HEK293 (cell line): Measurements from ENCODE around the gene CCDC187.
A peak's percentile ranks its signal among the peaks of the same experiment; 100 is the strongest.

Source experiments
- CTCF ChIA-PET: fragments of 350-600 bp; formaldehyde crosslinking; extraction: SDS; loops from one replicate; lab custom pipeline; 2021; ENCODE audit warnings: antibody characterized with exemption; lab: Yijun Ruan, JAX
- POLR2A ChIA-PET: fragments of 300-600 bp; formaldehyde crosslinking; extraction: SDS; loops from one replicate; lab custom pipeline; 2020; ENCODE audit warnings: antibody characterized with exemption, inconsistent platforms; lab: Yijun Ruan, JAX
- H3K27ac ChIP-seq: fragments of 200-500 bp; sonication (Bioruptor generic); 2 replicates; pipeline ENCODE4 v1.5.1; 2014; ENCODE audit warnings: low read depth, low read length, control low read depth, inconsistent platforms; ENCODE audit errors: extremely low read depth
- H3K36me3 ChIP-seq, 2 experiments: fragments of 200-500 bp in 1 of 2; sonication (Bioruptor generic) in 1 of 2; 1 replicate in 1 of 2; 2 replicates in 1 of 2; pipeline ENCODE4 v1.5.1; 2014 to 2017; ENCODE audit warnings: inconsistent platforms in 2 of 2, low read length in 2 of 2; ENCODE audit not compliant: control insufficient read depth in 2 of 2, insufficient read depth in 1 of 2
- H3K4me1 ChIP-seq: fragments of 200-500 bp; sonication (Bioruptor generic); 2 replicates; pipeline ENCODE4 v1.5.1; 2014; ENCODE audit warnings: mild to moderate bottlenecking, low read length, inconsistent platforms; ENCODE audit not compliant: control insufficient read depth, insufficient read depth
- H3K4me3 ChIP-seq: 2 replicates; pipeline ENCODE4 v1.5.1; 2011; ENCODE audit warnings: low read depth, mild to moderate bottlenecking, control low read depth, low read length, moderate library complexity
- H3K9me3 ChIP-seq: fragments of 200-500 bp; sonication (Bioruptor generic); 2 replicates; pipeline ENCODE4 v1.5.1; 2014; ENCODE audit warnings: low read depth, low read length, inconsistent platforms; ENCODE audit not compliant: control insufficient read depth, insufficient read depth
- EGR2 ChIP-seq: fragments of 450-650 bp; formaldehyde crosslinking; IDR thresholded peaks from 2 replicates; pipeline ENCODE4 v1.5.1; 2016; ENCODE audit warnings: low read depth, missing biosample characterization, missing genetic modification characterization
- GLI2 ChIP-seq: fragments of 450-650 bp; formaldehyde crosslinking; IDR thresholded peaks from 2 replicates; pipeline ENCODE4; 2017; ENCODE audit warnings: missing biosample characterization, missing genetic modification characterization, low read depth, borderline replicate concordance
- HOXD13 ChIP-seq: sonication (generic); formaldehyde crosslinking; IDR thresholded peaks from 2 replicates; pipeline ENCODE4 v1.8.0; 2022; ENCODE audit warnings: missing genetic modification reagents, borderline replicate concordance
- KLF8 ChIP-seq: fragments of 450-650 bp; formaldehyde crosslinking; IDR thresholded peaks from 2 replicates; pipeline ENCODE4 v1.5.1; 2016; ENCODE audit warnings: missing biosample characterization, missing genetic modification characterization
- KLF9 ChIP-seq: fragments of 450-650 bp; formaldehyde crosslinking; IDR thresholded peaks from 2 replicates; pipeline ENCODE4 v1.5.1; 2016; ENCODE audit warnings: missing biosample characterization, missing genetic modification characterization, low read depth
- MEIS1 ChIP-seq: sonication (generic); formaldehyde crosslinking; IDR thresholded peaks from 2 replicates; pipeline ENCODE4 v1.8.1; 2022; ENCODE audit warnings: missing genetic modification reagents, mild to moderate bottlenecking, borderline replicate concordance
- SCRT2 ChIP-seq: fragments of 450-650 bp; formaldehyde crosslinking; IDR thresholded peaks from 2 replicates; pipeline ENCODE4 v1.5.1; 2016; ENCODE audit warnings: missing biosample characterization, missing genetic modification characterization
- SP7 ChIP-seq: fragments of 450-650 bp; formaldehyde crosslinking; IDR thresholded peaks from 2 replicates; pipeline ENCODE4 v1.5.1; 2016; ENCODE audit warnings: missing biosample characterization, missing genetic modification characterization
- TCF7L2 ChIP-seq: IDR thresholded peaks from 2 replicates; pipeline ENCODE4 v1.6.1; 2011; ENCODE audit warnings: low read depth, mild to moderate bottlenecking, inconsistent platforms, low read length, moderate library complexity, borderline replicate concordance
- ZBTB26 ChIP-seq: fragments of 450-650 bp; formaldehyde crosslinking; optimal IDR thresholded peaks from 2 replicates; pipeline ENCODE3; 2016; ENCODE audit warnings: missing biosample characterization, mild to moderate bottlenecking, missing genetic modification characterization
- ZBTB49 ChIP-seq: fragments of 450-650 bp; formaldehyde crosslinking; IDR thresholded peaks from 2 replicates; pipeline ENCODE4 v1.5.1; 2016; ENCODE audit warnings: missing biosample characterization, missing genetic modification characterization, low read depth
- ZFHX2 ChIP-seq: fragments of 450-650 bp; formaldehyde crosslinking; conservative IDR thresholded peaks from 2 replicates; pipeline ENCODE4 v1.5.1; 2016; ENCODE audit warnings: missing biosample characterization, missing genetic modification characterization
- ZNF138 ChIP-seq: fragments of 450-650 bp; formaldehyde crosslinking; IDR thresholded peaks from 2 replicates; pipeline ENCODE4 v1.5.1; 2016; ENCODE audit warnings: missing biosample characterization, missing genetic modification characterization, borderline replicate concordance
- ZNF18 ChIP-seq: fragments of 450-650 bp; formaldehyde crosslinking; IDR thresholded peaks from 2 replicates; pipeline ENCODE4 v1.5.1; 2016; ENCODE audit warnings: missing biosample characterization, missing genetic modification characterization
- ZNF24 ChIP-seq: fragments of 450-650 bp; formaldehyde crosslinking; IDR thresholded peaks from 2 replicates; pipeline ENCODE4 v1.5.1; 2016; ENCODE audit warnings: missing biosample characterization, missing genetic modification characterization
- ZNF248 ChIP-seq: fragments of 450-650 bp; formaldehyde crosslinking; IDR thresholded peaks from 2 replicates; pipeline ENCODE4 v1.5.1; 2017; ENCODE audit warnings: missing biosample characterization, missing genetic modification characterization
- ZNF26 ChIP-seq: fragments of 450-650 bp; formaldehyde crosslinking; IDR thresholded peaks from 2 replicates; pipeline ENCODE4 v1.5.1; 2016; ENCODE audit warnings: missing biosample characterization, missing genetic modification characterization
- ZNF354C ChIP-seq: fragments of 450-650 bp; formaldehyde crosslinking; IDR thresholded peaks from 2 replicates; pipeline ENCODE4 v1.5.1; 2016; ENCODE audit warnings: missing biosample characterization, missing genetic modification characterization, low read depth, borderline replicate concordance
- ZNF37A ChIP-seq: fragments of 450-650 bp; IDR thresholded peaks from 2 replicates; pipeline ENCODE4 v1.5.1; 2018; ENCODE audit warnings: missing biosample characterization, missing genetic modification characterization
- ZNF423 ChIP-seq: fragments of 450-650 bp; formaldehyde crosslinking; IDR thresholded peaks from 2 replicates; pipeline ENCODE4 v1.5.1; 2016; ENCODE audit warnings: missing biosample characterization, missing genetic modification characterization
- ZNF521 ChIP-seq: fragments of 450-650 bp; formaldehyde crosslinking; IDR thresholded peaks from 2 replicates; pipeline ENCODE4 v1.5.1; 2017; ENCODE audit warnings: missing biosample characterization, mild to moderate bottlenecking, missing genetic modification characterization
- ZNF621 ChIP-seq: fragments of 450-650 bp; formaldehyde crosslinking; IDR thresholded peaks from 2 replicates; pipeline ENCODE4 v1.5.1; 2017; ENCODE audit warnings: missing biosample characterization, missing genetic modification characterization
- ZNF626 ChIP-seq: fragments of 450-650 bp; sonication (Bioruptor Pico); formaldehyde crosslinking; IDR thresholded peaks from 2 replicates; pipeline ENCODE4 v1.5.1; 2018; ENCODE audit warnings: missing biosample characterization, missing genetic modification characterization, inconsistent platforms
- ZNF664 ChIP-seq: fragments of 450-650 bp; formaldehyde crosslinking; IDR thresholded peaks from 2 replicates; pipeline ENCODE4 v1.5.1; 2016; ENCODE audit warnings: missing biosample characterization, missing genetic modification characterization
- ZNF692 ChIP-seq: fragments of 450-650 bp; formaldehyde crosslinking; IDR thresholded peaks from 2 replicates; pipeline ENCODE4 v1.5.1; 2016; ENCODE audit warnings: missing biosample characterization, missing genetic modification characterization
- ZNF704 ChIP-seq: fragments of 450-650 bp; formaldehyde crosslinking; IDR thresholded peaks from 2 replicates; pipeline ENCODE4 v1.5.1; 2016; ENCODE audit warnings: missing biosample characterization, missing genetic modification characterization
- ZNF76 ChIP-seq: fragments of 450-650 bp; formaldehyde crosslinking; IDR thresholded peaks from 2 replicates; pipeline ENCODE4; 2016; ENCODE audit warnings: low read depth, missing biosample characterization, missing genetic modification characterization, borderline replicate concordance
- ZNF791 ChIP-seq: fragments of 450-650 bp; formaldehyde crosslinking; IDR thresholded peaks from 2 replicates; pipeline ENCODE4 v1.5.1; 2016; ENCODE audit warnings: missing biosample characterization, missing genetic modification characterization
- ZXDB ChIP-seq: fragments of 450-650 bp; formaldehyde crosslinking; IDR thresholded peaks from 2 replicates; pipeline ENCODE4 v1.5.1; 2016; ENCODE audit warnings: missing biosample characterization, missing genetic modification characterization

Gene CCDC187

GRCh38 chr9:136327304-136327974, 23.5 kb upstream of the CCDC187 start, which contains the start of gene GPSM1:
GPSM1 (plus strand) TSS chr9:136327539; CDS start chr9:136327696, 157 bp downstream.
- H3K9me3 ChIP-seq, result no peaks in the 10 kb centered on the region
- H3K36me3 ChIP-seq, result peaks cover 0 to 8% of the 10 kb centered on the region in 2 experiments; a peak in 1 of 3 replicates
- peak within 1 kb of the TSS; percentile 58 for H3K4me3 ChIP-seq
- ChIA-PET CTCF (interaction anchor here (0.6 kb wide), 1 partner anchor 361 kb away, joined by 3 read pairs; no protein-coding TSS in a partner anchor), POLR2A (interaction anchor here (1.7 to 2.0 kb wide), 2 partner anchors 19 to 35 kb away, joined by 6 to 8 read pairs; no protein-coding TSS in a partner anchor)
- peak within 1 kb of the TSS; percentile 66 for H3K27ac ChIP-seq
- H3K4me1 ChIP-seq, result peaks cover 8% of the 10 kb centered on the region
- TF ChIP-seq ZNF521 (tag by site-specific recombination) (no peak), EGR2 (0 out of 2 replicates have a peak, but pooled peaks have one; percentile 12), ZNF76 (tag by site-specific recombination) (no peak), ZNF692 (tag by site-specific recombination) (no peak), ZNF621 (no peak), ZNF704 (tag by site-specific recombination) (no peak), ZNF248 (tag by site-specific recombination) (no peak), KLF9 (tag by site-specific recombination) (0 out of 2 replicates have a peak, but pooled peaks have one; percentile 33), HOXD13 (CRISPR knock-in tag) (no peak), ZNF791 (tag by site-specific recombination) (no peak), ZNF664 (no peak), SCRT2 (tag by site-specific recombination) (no peak), ZNF18 (tag by site-specific recombination) (no peak), ZNF24 (tag by site-specific recombination) (no peak), GLI2 (tag by site-specific recombination) (no peak), SP7 (no peak), ZBTB26 (peak; percentile 36), MEIS1 (0 out of 2 replicates have a peak, but pooled peaks have one; percentile 11), ZXDB (tag by site-specific recombination) (no peak), TCF7L2 (no peak), ZNF37A (tag by site-specific recombination) (no peak), ZNF626 (tag by site-specific recombination) (no peak), ZNF138 (tag by site-specific recombination) (no peak), ZBTB49 (tag by site-specific recombination) (no peak), ZNF354C (tag by site-specific recombination) (no peak), KLF8 (tag by site-specific recombination) (no peak), ZFHX2 (tag by site-specific recombination) (0 out of 2 replicates have a peak, but pooled peaks have one; percentile 27), ZNF423 (tag by site-specific recombination) (no peak), ZNF26 (tag by site-specific recombination) (no peak)
